Upper lobe of right lung (tissue), 1 donor: Measurements from ENCODE around the gene SGCA. TPM values are rescaled to one million over a fixed set of nuclear protein-coding genes. Genes with fewer than 3 reads are reported as not detected.

Experiments used
- ATAC-seq: fragments of 200-7000 bp; cut with Tn5 transposase; one replicate; pipeline ENCODE4 v1.9.1; 2020; ENCODE audit warnings: mild to moderate bottlenecking, moderate library complexity
- DNase-seq: peaks from one replicate; pipeline ENCODE4 v3.0.0-alpha.2; 2020
- H3K27ac ChIP-seq: fragments of 200-600 bp; one replicate; pipeline ENCODE4 v1.8.0; 2022
- H3K27me3 ChIP-seq: fragments of 200-600 bp; one replicate; pipeline ENCODE4 v1.8.0; 2022; ENCODE audit warnings: mild to moderate bottlenecking
- H3K36me3 ChIP-seq: fragments of 200-600 bp; one replicate; pipeline ENCODE4 v1.8.0; 2022
- H3K4me1 ChIP-seq: fragments of 200-600 bp; one replicate; pipeline ENCODE4 v1.8.0; 2022
- H3K4me3 ChIP-seq: fragments of 200-600 bp; one replicate; pipeline ENCODE4 v1.8.0; 2022; ENCODE audit warnings: mild to moderate bottlenecking
- H3K9me3 ChIP-seq: fragments of 200-600 bp; one replicate; pipeline ENCODE4 v1.8.0; 2022
- intact Hi-C: fragments of 100-400 bp; cut with DNase I; formaldehyde crosslinking; loops from one replicate; pipeline ENCODE4 v1.11.0; 2022
- total RNA-seq: library from RNA; stranded (reverse); fragmentation: NEBNext Ultra II Directional; extraction: Animal tissue kit (Norgen Biotek cat#: 25700); gene quantifications from one replicate; pipeline ENCODE4 v1.2.1, GENCODE V29; 2021
- TF ChIP-seq, protein P1 (sequence below): fragments of 200-600 bp; IDR thresholded peaks from one replicate; pipeline ENCODE4 v1.8.0; 2022; ENCODE audit warnings: antibody characterized with exemption
- donor health status: DM: no; HTN: yes; CAD: no; lungs with severe emphysema.

Gene SGCA
- total RNA-seq, 1 donor from 2014 or later = 27.8 TPM

DNA sequence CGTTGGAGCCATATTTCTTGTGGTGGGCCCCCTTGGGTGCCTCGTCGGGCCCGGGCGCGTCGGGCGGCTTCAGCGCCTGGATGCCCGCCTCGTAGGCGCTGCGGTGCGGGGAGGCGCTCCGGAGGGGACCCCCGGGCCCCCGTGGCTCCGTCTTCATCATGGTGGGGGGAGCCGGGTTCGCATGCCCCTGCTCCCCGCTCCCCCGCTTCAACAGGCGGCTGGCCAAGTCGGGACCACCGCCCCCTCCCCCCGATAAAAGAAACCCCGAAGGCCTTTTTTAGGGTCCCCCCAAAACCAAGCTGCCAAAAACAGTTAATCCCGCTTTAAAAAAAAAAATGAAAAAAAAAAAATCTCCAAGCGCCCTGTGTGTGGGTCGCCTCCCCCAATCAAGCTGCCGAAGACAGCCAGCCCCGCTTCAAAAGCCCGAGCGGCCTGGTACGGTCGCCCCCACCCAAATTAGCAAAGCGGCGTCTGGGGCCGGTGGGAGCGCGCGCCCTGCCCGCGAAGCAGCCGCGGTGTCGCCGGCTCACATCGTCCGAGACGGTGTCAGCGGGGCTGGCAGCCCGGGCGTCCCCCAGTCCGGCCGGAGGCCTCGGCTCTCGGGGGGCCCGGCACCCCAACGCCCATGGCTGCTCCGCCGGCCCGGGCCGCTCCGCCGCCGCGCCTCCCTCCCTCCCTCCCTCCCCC is 15.3 kb upstream of the SGCA start, which contains the start of gene PPP1R9B:
Gene PPP1R9B (minus strand): TSS at position 324 of the 687 bp plus-strand sequence. CDS start 164 bp downstream, at position 160.
- intact Hi-C loops = no loop called here
- Histone ChIP-seq H3K9me3 (no peaks in the 10 kb centered on the region), H3K36me3 (no peaks in the 10 kb centered on the region), H3K27ac (peak within 1 kb of the TSS; percentile 82), H3K4me1 (peaks cover 52% of the 10 kb centered on the region), H3K4me3 (peak within 1 kb of the TSS; percentile 84), H3K27me3 (no peaks in the 10 kb centered on the region)
- TF ChIP-seq, protein P1, sequence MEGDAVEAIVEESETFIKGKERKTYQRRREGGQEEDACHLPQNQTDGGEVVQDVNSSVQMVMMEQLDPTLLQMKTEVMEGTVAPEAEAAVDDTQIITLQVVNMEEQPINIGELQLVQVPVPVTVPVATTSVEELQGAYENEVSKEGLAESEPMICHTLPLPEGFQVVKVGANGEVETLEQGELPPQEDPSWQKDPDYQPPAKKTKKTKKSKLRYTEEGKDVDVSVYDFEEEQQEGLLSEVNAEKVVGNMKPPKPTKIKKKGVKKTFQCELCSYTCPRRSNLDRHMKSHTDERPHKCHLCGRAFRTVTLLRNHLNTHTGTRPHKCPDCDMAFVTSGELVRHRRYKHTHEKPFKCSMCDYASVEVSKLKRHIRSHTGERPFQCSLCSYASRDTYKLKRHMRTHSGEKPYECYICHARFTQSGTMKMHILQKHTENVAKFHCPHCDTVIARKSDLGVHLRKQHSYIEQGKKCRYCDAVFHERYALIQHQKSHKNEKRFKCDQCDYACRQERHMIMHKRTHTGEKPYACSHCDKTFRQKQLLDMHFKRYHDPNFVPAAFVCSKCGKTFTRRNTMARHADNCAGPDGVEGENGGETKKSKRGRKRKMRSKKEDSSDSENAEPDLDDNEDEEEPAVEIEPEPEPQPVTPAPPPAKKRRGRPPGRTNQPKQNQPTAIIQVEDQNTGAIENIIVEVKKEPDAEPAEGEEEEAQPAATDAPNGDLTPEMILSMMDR = no peak
- ATAC-seq (peak; percentile 0), DNase-seq (no peak)

DNA sequence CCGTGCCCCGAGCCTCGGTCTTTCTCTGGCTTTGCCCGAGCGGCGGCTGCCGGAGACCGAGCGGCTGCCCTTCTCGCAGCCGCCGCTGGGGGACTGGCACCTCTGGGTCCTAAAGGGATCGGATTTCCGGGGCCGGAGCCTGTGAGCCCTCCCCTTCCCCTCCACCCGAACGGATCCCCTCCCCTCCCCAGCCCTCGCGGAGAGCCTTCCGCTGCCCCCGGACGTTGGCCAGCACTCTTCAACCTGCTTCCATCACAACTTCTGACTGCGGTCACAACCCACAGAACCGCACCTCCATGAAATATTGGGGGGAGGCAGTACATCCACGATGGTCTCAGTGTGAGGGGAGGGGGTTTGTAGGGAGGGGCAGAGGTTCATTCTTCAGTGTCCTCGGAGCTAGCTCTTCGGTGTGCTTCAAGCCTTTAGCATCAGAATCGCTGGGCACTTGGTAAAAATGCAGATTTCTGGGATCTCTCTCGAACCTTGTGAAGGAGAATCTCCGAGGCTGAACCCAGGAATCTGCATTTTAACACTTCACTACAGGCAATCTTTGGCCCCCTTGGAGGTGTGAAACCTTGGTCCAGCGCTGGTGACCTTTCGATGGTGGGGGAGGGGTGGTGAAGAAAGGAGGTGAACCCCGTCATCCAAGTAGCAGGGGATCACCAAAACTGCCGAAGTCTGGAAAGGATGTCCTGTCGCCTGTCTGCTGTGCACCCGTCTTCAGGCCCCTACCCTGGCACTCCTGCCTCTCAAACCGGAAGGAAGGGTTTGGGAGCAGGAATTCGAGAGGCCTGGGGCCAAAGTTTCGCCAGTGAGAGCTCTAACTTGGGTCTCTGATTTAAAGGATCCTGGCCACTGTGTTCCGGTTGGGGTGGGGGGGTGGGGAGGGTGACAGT is 14.5 kb upstream of the SGCA start:
- intact Hi-C loops = no loop called here
- H3K36me3 ChIP-seq = no peaks in the 10 kb centered on the region
- no peaks in the 10 kb centered on the region for H3K27me3 ChIP-seq
- TF ChIP-seq, protein P1 = peak; percentile 55
- peak overlapping the region; percentile 84 for H3K4me3 ChIP-seq
- peak; percentile 82 for ATAC-seq
- H3K27ac ChIP-seq = peak overlapping the region; percentile 82
- peak; percentile 95 for DNase-seq
- H3K9me3 ChIP-seq = no peaks in the 10 kb centered on the region
- peaks cover 47% of the 10 kb centered on the region for H3K4me1 ChIP-seq

DNA sequence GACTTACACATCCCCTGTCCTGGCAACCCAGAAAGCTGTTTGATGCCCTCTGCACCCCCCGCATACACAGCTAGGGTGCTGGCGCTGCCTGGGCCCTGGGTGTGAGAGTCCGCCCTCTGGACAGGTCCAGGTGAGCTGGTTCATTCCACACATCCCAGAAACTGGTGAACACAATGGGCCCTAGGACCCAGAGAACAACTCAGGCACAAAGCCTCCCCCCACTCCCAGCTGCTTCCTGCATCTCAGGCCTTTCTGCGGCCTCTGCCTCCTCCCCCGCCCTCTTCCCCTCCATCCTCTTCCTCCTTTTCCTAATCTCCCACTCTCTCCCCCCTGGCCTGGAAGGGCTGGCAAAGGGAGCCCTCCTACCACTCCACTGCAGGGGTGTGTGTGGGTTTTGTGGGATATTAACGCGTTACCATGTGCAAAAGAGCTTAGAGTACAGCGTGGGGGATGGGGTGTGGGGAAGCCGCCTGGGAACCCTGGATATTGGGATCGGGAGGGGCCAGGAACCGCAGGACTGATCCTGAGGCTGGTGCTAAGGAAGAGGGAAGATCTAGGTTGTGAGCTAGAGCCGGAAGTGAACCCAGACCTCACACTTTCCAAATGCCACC is 13.8 kb upstream of the SGCA start:
- Histone ChIP-seq H3K9me3 (no peaks in the 10 kb centered on the region), H3K27me3 (no peaks in the 10 kb centered on the region), H3K27ac (peak overlapping the region; percentile 82), H3K36me3 (no peaks in the 10 kb centered on the region), H3K4me1 (peaks cover 39% of the 10 kb centered on the region), H3K4me3 (peak overlapping the region; percentile 84)
- peak; percentile 78 for ATAC-seq
- intact Hi-C loops = no loop called here
- peak; percentile 87 for DNase-seq
- TF ChIP-seq, protein P1 = no peak

DNA sequence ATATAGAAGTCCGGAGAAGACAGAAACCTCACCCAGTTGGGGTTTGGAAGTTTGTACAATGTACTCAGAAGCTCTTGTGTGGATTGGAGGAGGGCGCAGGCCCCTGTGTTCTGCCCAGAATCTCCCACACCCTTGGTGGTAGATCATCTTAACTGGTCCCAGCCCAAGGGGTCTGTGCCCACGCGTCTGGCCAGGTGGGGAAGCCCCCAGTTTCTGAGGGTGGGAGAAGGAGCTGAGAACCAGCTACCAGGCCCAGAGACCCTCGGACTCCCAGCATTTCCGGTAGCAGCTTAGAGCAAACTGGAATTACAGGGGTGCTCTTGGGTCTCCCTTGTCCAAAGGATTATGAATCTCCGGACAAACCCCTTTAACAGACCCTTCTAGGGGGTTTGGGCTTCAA is 13.1 kb upstream of the SGCA start:
- DNase-seq = no peak
- H3K4me1 ChIP-seq = peaks cover 34% of the 10 kb centered on the region
- intact Hi-C loops = no loop called here
- no peak overlapping the region for H3K4me3 ChIP-seq
- TF ChIP-seq, protein P1 = no peak
- peak overlapping the region; percentile 82 for H3K27ac ChIP-seq
- no peaks in the 10 kb centered on the region for H3K9me3 ChIP-seq
- H3K36me3 ChIP-seq = no peaks in the 10 kb centered on the region
- no peak for ATAC-seq
- H3K27me3 ChIP-seq = no peaks in the 10 kb centered on the region

DNA sequence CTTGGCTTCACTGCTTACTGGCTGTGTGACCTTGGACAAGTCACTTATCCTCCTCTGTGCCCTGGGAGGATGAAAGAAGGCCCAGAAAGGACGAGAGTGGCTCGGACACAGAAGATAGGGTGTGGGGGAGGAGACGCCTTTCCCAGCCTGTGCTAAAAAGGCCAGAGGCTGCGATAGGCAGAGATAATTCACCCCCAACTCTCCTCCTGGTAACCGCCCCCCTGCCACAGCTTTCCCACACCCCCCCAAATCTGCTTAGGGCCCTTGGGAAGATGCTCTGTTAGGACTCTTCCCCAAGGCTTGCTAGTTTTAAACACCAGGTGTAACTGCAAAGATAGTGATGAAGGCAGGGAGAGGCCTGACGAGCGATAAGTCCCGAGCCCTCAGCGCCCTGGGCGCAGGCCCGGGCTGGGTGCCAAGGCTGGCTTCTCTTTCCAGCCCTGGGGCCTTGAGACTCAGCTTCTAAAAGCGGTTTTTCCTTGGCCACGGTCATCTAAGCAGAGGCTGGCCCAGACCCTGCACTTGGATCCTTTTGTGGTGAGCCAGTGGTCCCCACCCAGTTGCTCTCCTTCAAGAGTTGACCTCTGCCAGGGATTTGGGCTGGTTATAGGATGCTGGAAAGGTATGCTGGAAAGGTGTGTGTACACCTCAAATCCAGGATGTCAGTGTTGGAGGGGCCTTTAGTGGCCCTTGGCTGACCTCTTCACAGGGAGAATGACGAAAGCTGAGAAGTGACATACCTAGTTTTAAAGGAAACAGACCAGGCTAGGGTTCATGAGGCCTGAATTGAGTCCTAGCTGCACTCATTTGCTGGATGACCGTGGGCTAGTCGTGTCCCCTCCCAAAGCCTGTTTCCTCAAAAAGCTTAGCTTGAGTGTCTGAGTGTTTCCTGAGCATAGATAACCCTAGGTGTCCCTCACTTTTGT is 11.9 kb upstream of the SGCA start:
- peaks cover 27% of the 10 kb centered on the region for H3K4me1 ChIP-seq
- peak overlapping the region; percentile 45 for H3K27ac ChIP-seq
- no peaks in the 10 kb centered on the region for H3K36me3 ChIP-seq
- no peaks in the 10 kb centered on the region for H3K27me3 ChIP-seq
- no peak overlapping the region for H3K4me3 ChIP-seq
- TF ChIP-seq, protein P1 = no peak
- intact Hi-C loops = no loop called here
- ATAC-seq = no peak
- H3K9me3 ChIP-seq = no peaks in the 10 kb centered on the region
- DNase-seq = peak; percentile 67
